K562 (cell line): ENCODE results near the gene DNAH3. TPM values are rescaled to one million over a fixed set of nuclear protein-coding genes. Genes with fewer than 3 reads are reported as not detected.

Experiments
- BHLHE40 ChIP-seq: IDR thresholded peaks from 2 replicates; pipeline ENCODE4 v1.6.1; 2011; ENCODE audit warnings: low read length, improper control_type of control experiment
- GABPB1 ChIP-seq: sonication (generic); formaldehyde crosslinking; IDR thresholded peaks from 2 replicates; pipeline ENCODE4 v1.8.0; 2022; ENCODE audit warnings: mild to moderate bottlenecking, missing genetic modification reagents
- HCFC1 ChIP-seq: IDR thresholded peaks from 2 replicates; pipeline ENCODE4 v1.6.1; 2012; ENCODE audit warnings: low read depth, low read length, improper control_type of control experiment
- MTA1 ChIP-seq: fragments of 450-650 bp; IDR thresholded peaks from 2 replicates; pipeline ENCODE4 v1.6.1; 2017; ENCODE audit warnings: borderline replicate concordance
- NCOA6 ChIP-seq: fragments of 450-650 bp; IDR thresholded peaks from 2 replicates; pipeline ENCODE4 v1.6.1; 2017; ENCODE audit warnings: mild to moderate bottlenecking
- PML ChIP-seq: IDR thresholded peaks from 2 replicates; pipeline ENCODE4 v1.6.1; 2012; ENCODE audit warnings: low read length, inconsistent platforms
- POLR3G ChIP-seq: IDR thresholded peaks from 2 replicates; pipeline ENCODE4 v1.6.1; 2011; ENCODE audit not compliant: insufficient read length, insufficient replicate concordance; ENCODE audit errors: extremely low read depth
- SIN3A ChIP-seq, 2 experiments: fragments of 150-350 bp in 1 of 2; IDR thresholded peaks; 2 replicates each; pipeline ENCODE4 v1.6.1; 2011 to 2016; ENCODE audit warnings: borderline replicate concordance in 2 of 2, low read depth in 2 of 2, low read length in 2 of 2, mild to moderate bottlenecking in 2 of 2, moderate library complexity in 2 of 2; ENCODE audit not compliant: control insufficient read depth in 1 of 2
- SOX6 ChIP-seq: fragments of 450-650 bp; IDR thresholded peaks from 2 replicates; pipeline ENCODE4 v1.6.1; 2014; ENCODE audit warnings: mild to moderate bottlenecking
- TCF7 ChIP-seq: sonication (generic); IDR thresholded peaks from 2 replicates; pipeline ENCODE4 v1.6.1; 2016; ENCODE audit warnings: antibody characterized with exemption, borderline replicate concordance
- ZBTB11 ChIP-seq, 3 experiments: fragments of 200-800 bp in 1 of 3; fragments of 250-450 bp in 1 of 3; fragments of 450-650 bp in 1 of 3; sonication (Bioruptor Pico) in 1 of 3; sonication (Bioruptor generic) in 1 of 3; formaldehyde crosslinking in 1 of 3; IDR thresholded peaks; 2 replicates each; pipeline versions ENCODE4 v1.6.1 to v1.8.0; 2016 to 2022; ENCODE audit warnings: mild to moderate bottlenecking in 2 of 3, missing genetic modification characterization in 2 of 3, missing compliant biosample characterization in 1 of 3, moderate library complexity in 1 of 3
- ZFP30 ChIP-seq: fragments of 250-450 bp; sonication (Bioruptor Pico); IDR thresholded peaks from 2 replicates; pipeline ENCODE4 v1.8.0; 2022; ENCODE audit warnings: moderate library complexity, mild to moderate bottlenecking, inconsistent platforms, borderline replicate concordance
- ZNF253 ChIP-seq: fragments of 250-450 bp; sonication (Bioruptor Pico); conservative IDR thresholded peaks from 2 replicates; pipeline ENCODE4 v1.6.1; 2021; ENCODE audit warnings: mild to moderate bottlenecking
- ZNF408 ChIP-seq: fragments of 250-450 bp; sonication (Bioruptor Pico); IDR thresholded peaks from 2 replicates; pipeline ENCODE4 v1.4.0; 2020; ENCODE audit warnings: low read depth, mild to moderate bottlenecking, moderate library complexity
- ZNF41 ChIP-seq: fragments of 250-450 bp; sonication (Bioruptor Pico); conservative IDR thresholded peaks from 2 replicates; pipeline ENCODE4 v1.4.0; 2020; ENCODE audit warnings: mild to moderate bottlenecking
- ZNF444 ChIP-seq: fragments of 250-450 bp; sonication (Bioruptor Pico); IDR thresholded peaks from 2 replicates; pipeline ENCODE4 v1.4.0; 2020; ENCODE audit warnings: mild to moderate bottlenecking, moderate library complexity
- ZNF592 ChIP-seq: fragments of 450-650 bp; IDR thresholded peaks from 2 replicates; pipeline ENCODE4 v1.6.1; 2017; ENCODE audit warnings: antibody characterized with exemption, mild to moderate bottlenecking
- polyA plus RNA-seq, 8 experiments: library from polyadenylated mRNA; depleted of rRNA in 4 of 8; stranded (reverse) in 5 of 8; unstranded in 3 of 8; fragments of >200 nt; fragmentation: Nextera tagmentation in 2 of 8; fragmentation: Illumina TruSeq in 1 of 8; extraction: Ambion mirVana in 2 of 8; extraction: Trizol in 1 of 8; gene quantifications; 2 replicates each; pipeline versions ENCODE4 v1.2.1 to v1.2.3, GENCODE V29; 2011 to 2014; ENCODE audit warnings: inconsistent platforms in 1 of 8, missing spikeins in 1 of 8
- total RNA-seq, 7 experiments: library from RNA; depleted of rRNA in 6 of 7; stranded (reverse); fragments of >200 nt in 6 of 7; fragmentation: Illumina TruSeq in 2 of 7; extraction: Trizol in 2 of 7; gene quantifications; 2 replicates each; pipeline versions ENCODE4 v1.2.1 to v1.2.3, GENCODE V29; 2011 to 2021; ENCODE audit warnings: low replicate concordance in 1 of 7

The DNAH3 gene
- total and polyA plus RNA-seq, 9 of the 15 experiments (the other 6 are each of a cell fraction or from before 2014, with no cell fraction given), result 0.32 to 0.84 (median 0.44) TPM

- TF ChIP-seq ZBTB11 (CRISPR knock-in tag; IDR thresholded peaks at IDR 0.05) (peak in 2 of 3 experiments; percentile 68 to 94; a peak in 4 of 6 replicates), BHLHE40 (no peak), ZNF444 (CRISPR knock-in tag) (peak; percentile 98), PML (no peak), SOX6 (peak; percentile 98), SIN3A (IDR thresholded peaks at IDR 0.05; ENCODE audit: borderline replicate concordance in 2 of 2, control insufficient read depth in 1 of 2, low read depth in 2 of 2, low read length in 2 of 2) (no peak), POLR3G (no peak), ZFP30 (peak; percentile 93; the same call in 1 of the 2 replicates), NCOA6 (no peak), ZNF408 (CRISPR knock-in tag) (0 out of 2 replicates have a peak, but pooled peaks have one; percentile 63), ZNF592 (peak; percentile 100), ZNF253 (CRISPR knock-in tag) (peak; percentile 97), GABPB1 (CRISPR knock-in tag) (no peak), ZNF41 (CRISPR knock-in tag) (peak; percentile 100), HCFC1 (peak; percentile 49; the same call in 1 of the 2 replicates), TCF7 (no peak), MTA1 (peak; percentile 61; the same call in 1 of the 2 replicates)
Measured at GRCh38 chr16:20944861-20945574, 205.6 kb downstream of the DNAH3 start (continued).
